Fibroblast of lung (primary cell): ENCODE data around the gene GTF3C1. TPM values are rescaled to one million over a fixed set of nuclear protein-coding genes. Genes with fewer than 3 reads are reported as not detected.

Experiments used
- DNase-seq, 2 donors: peaks; one replicate each; pipeline versions ENCODE4 v3.0.0 to v3.0.0-alpha.2; 2010; ENCODE audit warnings: low read depth in 2 of 2
- H2AFZ ChIP-seq: 2 replicates; pipeline ENCODE4 v1.5.1; 2012; ENCODE audit warnings: low read length, control low read depth, inconsistent platforms
- H3K27ac ChIP-seq: 2 replicates; pipeline ENCODE4 v1.5.1; 2011; ENCODE audit warnings: low read length, control low read depth; ENCODE audit not compliant: insufficient read depth
- H3K27me3 ChIP-seq: 2 replicates; pipeline ENCODE4 v1.5.1; 2011; ENCODE audit warnings: mild to moderate bottlenecking, low read length; ENCODE audit not compliant: control insufficient read depth, insufficient read depth
- H3K36me3 ChIP-seq: 2 replicates; pipeline ENCODE4 v1.5.1; 2011; ENCODE audit warnings: low read length; ENCODE audit not compliant: control insufficient read depth, insufficient read depth
- H3K4me1 ChIP-seq: 2 replicates; pipeline ENCODE4 v1.5.1; 2011; ENCODE audit warnings: low read length; ENCODE audit not compliant: control insufficient read depth, insufficient read depth; ENCODE audit errors: extremely low read depth
- H3K4me2 ChIP-seq: 2 replicates; pipeline ENCODE4 v1.5.1; 2011; ENCODE audit warnings: low read length, control low read depth; ENCODE audit not compliant: insufficient read depth; ENCODE audit errors: extremely low read depth
- H3K4me3 ChIP-seq, 4 experiments: fragments of 200-600 bp in 1 of 4; sonication (generic) in 1 of 4; replicated peaks in 1 of 4; 2 replicates each; pipeline ENCODE4 v1.5.1; 2011 to 2016; ENCODE audit warnings: low read length in 4 of 4, low read depth in 3 of 4, mild to moderate bottlenecking in 3 of 4, control low read depth in 2 of 4, inconsistent platforms in 1 of 4, mixed read lengths in 1 of 4; ENCODE audit not compliant: insufficient read depth in 1 of 4; ENCODE audit errors: control extremely low read depth in 1 of 4
- H3K79me2 ChIP-seq: 2 replicates; pipeline ENCODE4 v1.5.1; 2012; ENCODE audit warnings: mild to moderate bottlenecking, low read length, inconsistent platforms; ENCODE audit not compliant: control insufficient read depth, insufficient read depth
- H3K9ac ChIP-seq: 2 replicates; pipeline ENCODE4 v1.5.1; 2011; ENCODE audit warnings: mild to moderate bottlenecking, low read length, control low read depth; ENCODE audit not compliant: insufficient read depth
- H3K9me3 ChIP-seq: 2 replicates; pipeline ENCODE4 v1.5.1; 2012; ENCODE audit warnings: low read depth, low read length; ENCODE audit not compliant: control insufficient read depth, insufficient read depth
- H4K20me1 ChIP-seq: 2 replicates; pipeline ENCODE4 v1.5.1; 2011; ENCODE audit warnings: low read length; ENCODE audit not compliant: control insufficient read depth, insufficient read depth; ENCODE audit errors: extremely low read depth
- CTCF ChIP-seq, 2 donors: IDR thresholded peaks in 1 of 2; conservative IDR thresholded peaks in 1 of 2; 1 replicate in 1 of 2; 2 replicates in 1 of 2; pipeline ENCODE4 v1.5.1; 2011 to 2012; ENCODE audit warnings: low read length in 2 of 2, control low read depth in 1 of 2, inconsistent platforms in 1 of 2, low read depth in 1 of 2, mild to moderate bottlenecking in 1 of 2
- EZH2 ChIP-seq: IDR thresholded peaks from 2 replicates; pipeline ENCODE4 v1.5.1; 2012; ENCODE audit warnings: low read length, control low read depth, mild to moderate bottlenecking; ENCODE audit errors: missing control alignments
- polyA plus RNA-seq, 2 donors: library from polyadenylated mRNA; depleted of rRNA in 1 of 2; stranded (reverse) in 1 of 2; unstranded in 1 of 2; fragments of >200 nt; gene quantifications; 2 replicates each; pipeline ENCODE4 v1.2.1, GENCODE V29; 2011 to 2012; ENCODE audit warnings: missing spikeins in 1 of 2
- total RNA-seq: library from RNA; depleted of rRNA; stranded (reverse); fragments of >200 nt; gene quantifications from 2 replicates; pipeline ENCODE4 v1.2.1, GENCODE V29; 2014

Gene GTF3C1
- total and polyA plus RNA-seq, 2 donors (not counting 1 experiment from before 2014, with no cell fraction given), result 20.1 to 75.3 TPM

GRCh38 chr16:27561216-27561615, 11.5 kb upstream of the GTF3C1 start:
- no peaks in the 10 kb centered on the region for H3K4me1 ChIP-seq
- H3K4me2 ChIP-seq, result no peak overlapping the region
- no peak overlapping the region for H3K4me3 ChIP-seq
- H3K27ac ChIP-seq, result no peak overlapping the region
- H3K9ac ChIP-seq, result no peak overlapping the region
- H2AFZ ChIP-seq, result no peak overlapping the region
- H3K79me2 ChIP-seq, result no peaks in the 10 kb centered on the region
- TF ChIP-seq EZH2 (no peak), CTCF (conservative IDR thresholded peaks at IDR 0.05 in 1 of 2, IDR thresholded peaks at IDR 0.05 in 1 of 2; ENCODE audit: low read depth in 1 of 2, low read length in 2 of 2) (no peak)
- no peaks in the 10 kb centered on the region for H3K9me3 ChIP-seq
- H3K27me3 ChIP-seq, result no peaks in the 10 kb centered on the region
- DNase-seq, result no peak
- no peaks in the 10 kb centered on the region for H3K36me3 ChIP-seq
- no peaks in the 10 kb centered on the region for H4K20me1 ChIP-seq

- no peak for DNase-seq
- no peaks in the 10 kb centered on the region for H3K36me3 ChIP-seq
These were observed 9.2 kb upstream of the GTF3C1 start for GRCh38 chr16:27558932-27559331.

GRCh38 chr16:27558434-27558833, 8.7 kb upstream of the GTF3C1 start:
- no peaks in the 10 kb centered on the region for H3K79me2 ChIP-seq
- H4K20me1 ChIP-seq, result no peaks in the 10 kb centered on the region
- TF ChIP-seq EZH2, result no peak
- TF ChIP-seq CTCF (conservative IDR thresholded peaks at IDR 0.05 in 1 of 2, IDR thresholded peaks at IDR 0.05 in 1 of 2; ENCODE audit: low read depth in 1 of 2, low read length in 2 of 2), result no peak
- no peak overlapping the region for H3K27ac ChIP-seq
- H3K36me3 ChIP-seq, result no peaks in the 10 kb centered on the region
- H3K4me3 ChIP-seq, result no peak overlapping the region
- no peak overlapping the region for H3K4me2 ChIP-seq
- no peak for DNase-seq
- H3K27me3 ChIP-seq, result no peaks in the 10 kb centered on the region
- H3K4me1 ChIP-seq, result no peaks in the 10 kb centered on the region
- H3K9ac ChIP-seq, result no peak overlapping the region
- H3K9me3 ChIP-seq, result no peaks in the 10 kb centered on the region
- no peak overlapping the region for H2AFZ ChIP-seq

More at GRCh38 chr16:27558932-27559331, 9.2 kb upstream of the GTF3C1 start:
- Histone ChIP-seq H2AFZ (no peak overlapping the region), H3K79me2 (no peaks in the 10 kb centered on the region), H3K9me3 (no peaks in the 10 kb centered on the region), H3K4me3 (no peak overlapping the region), H4K20me1 (no peaks in the 10 kb centered on the region), H3K27ac (no peak overlapping the region), H3K27me3 (no peaks in the 10 kb centered on the region), H3K4me2 (no peak overlapping the region), H3K4me1 (no peaks in the 10 kb centered on the region), H3K9ac (no peak overlapping the region)
- no peak for TF ChIP-seq EZH2
- no peak for TF ChIP-seq CTCF (conservative IDR thresholded peaks at IDR 0.05 in 1 of 2, IDR thresholded peaks at IDR 0.05 in 1 of 2; ENCODE audit: low read depth in 1 of 2, low read length in 2 of 2)
